ENCODE results near the gene GALNT14.

GALNT14 gene

DNA sequence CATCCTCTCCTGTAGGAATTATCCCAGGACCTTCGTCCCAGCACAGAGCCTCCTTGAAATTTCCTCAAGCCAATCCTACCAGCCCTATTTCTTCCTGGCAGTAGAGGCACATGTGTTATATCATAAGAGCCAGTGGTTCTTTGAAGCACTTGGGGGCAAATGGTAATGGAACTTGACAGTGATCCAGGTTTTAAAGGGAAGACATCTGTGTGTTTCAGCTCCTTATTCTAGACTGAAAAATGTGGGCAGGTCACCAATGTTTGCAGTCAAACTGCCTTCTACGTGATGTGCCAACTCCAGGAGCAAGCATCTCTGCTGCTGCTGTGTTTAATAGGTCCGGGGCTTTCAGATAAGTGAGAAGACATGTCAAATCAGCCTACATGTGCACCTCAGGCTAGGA, 157.1 kb downstream of the GALNT14 start:
- DNase-seq (ENCODE audit: low read depth in 2 of 2, low spot score in 1 of 2), result no peak

DNA sequence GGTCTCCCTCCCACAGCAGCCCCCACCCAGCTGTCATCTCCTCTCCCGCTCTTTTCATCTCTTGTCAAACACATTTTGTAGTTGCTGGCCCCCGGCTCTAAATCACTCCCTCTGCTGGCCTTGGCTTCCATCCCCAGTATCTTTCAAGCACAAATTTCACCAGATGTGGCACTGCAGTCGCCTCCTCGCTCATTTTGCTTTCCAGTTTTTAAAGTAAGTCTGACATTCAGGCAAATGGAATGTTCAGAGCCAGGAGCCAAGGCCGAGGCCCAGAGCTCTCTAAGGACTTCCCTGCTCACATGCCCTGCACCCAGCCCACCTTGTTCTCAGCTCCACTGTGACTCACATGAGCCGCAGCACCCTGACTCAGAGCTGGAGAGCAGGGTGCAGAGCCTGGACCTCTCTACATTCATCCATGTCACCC, 158.4 kb downstream of the GALNT14 start:
- DNase-seq (ENCODE audit: low read depth in 2 of 2, low spot score in 1 of 2), result no peak

DNA sequence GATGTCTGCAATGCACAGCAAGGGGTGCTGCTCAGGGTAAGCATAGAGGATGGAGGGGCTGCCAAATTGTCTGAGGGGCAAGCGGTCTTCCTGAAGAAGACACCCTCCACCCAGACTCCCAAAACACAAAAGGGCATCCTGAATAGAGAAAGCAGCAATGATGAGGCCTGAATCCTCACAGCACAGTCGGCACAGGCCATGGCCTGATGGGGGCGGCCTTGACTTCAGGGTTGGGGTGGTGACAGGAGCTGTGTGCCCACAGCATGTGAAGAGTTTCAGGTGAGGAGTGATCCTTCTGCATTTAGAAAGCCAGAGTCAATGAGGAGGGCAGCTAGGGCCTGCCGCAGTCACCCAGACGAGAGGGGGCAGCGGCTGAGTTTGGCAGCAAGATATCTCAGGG, 159.4 kb downstream of the GALNT14 start:
- no peak for DNase-seq (ENCODE audit: low read depth in 2 of 2, low spot score in 1 of 2)

DNA sequence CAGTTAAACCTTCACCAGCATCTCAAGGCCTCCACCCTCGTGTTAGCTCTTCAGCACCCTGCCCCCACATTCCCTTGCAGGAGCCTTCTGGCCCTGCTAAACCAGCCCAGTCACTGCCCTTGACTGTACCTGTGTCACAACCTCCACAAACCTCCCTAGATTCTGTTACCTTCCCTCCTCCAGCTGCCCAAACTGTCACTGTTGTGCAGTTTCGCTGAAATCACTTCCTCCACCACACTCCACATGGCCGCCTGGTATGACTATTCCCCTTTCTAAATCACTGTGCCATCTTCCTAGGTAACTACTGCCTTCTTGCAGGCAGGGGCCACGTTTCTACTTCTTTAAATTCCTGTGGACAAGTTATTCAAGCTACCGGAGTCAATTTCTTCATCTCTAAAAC, 160.2 kb downstream of the GALNT14 start:
- DNase-seq (ENCODE audit: low read depth in 2 of 2, low spot score in 1 of 2), result no peak

DNA sequence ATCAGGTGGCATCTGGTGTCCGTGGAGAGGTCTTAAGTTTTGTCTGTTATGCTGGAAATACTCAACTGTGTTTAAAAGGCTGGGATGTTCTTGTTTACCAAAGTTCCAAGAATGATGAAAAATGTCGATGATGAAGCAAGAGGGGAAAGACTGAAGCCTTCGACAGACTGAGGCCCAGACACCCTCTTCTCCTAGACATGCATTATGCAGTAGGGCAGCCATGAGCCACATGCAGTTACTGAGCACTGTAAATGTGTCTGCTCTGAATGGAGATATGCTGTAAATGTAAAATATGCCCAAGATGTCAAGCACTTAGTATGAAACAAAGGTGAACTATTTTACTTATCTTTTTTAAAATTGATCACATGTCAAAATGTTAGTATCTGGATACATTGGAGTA, 163.1 kb downstream of the GALNT14 start:
- DNase-seq (ENCODE audit: low read depth in 2 of 2, low spot score in 1 of 2), result no peak

DNA sequence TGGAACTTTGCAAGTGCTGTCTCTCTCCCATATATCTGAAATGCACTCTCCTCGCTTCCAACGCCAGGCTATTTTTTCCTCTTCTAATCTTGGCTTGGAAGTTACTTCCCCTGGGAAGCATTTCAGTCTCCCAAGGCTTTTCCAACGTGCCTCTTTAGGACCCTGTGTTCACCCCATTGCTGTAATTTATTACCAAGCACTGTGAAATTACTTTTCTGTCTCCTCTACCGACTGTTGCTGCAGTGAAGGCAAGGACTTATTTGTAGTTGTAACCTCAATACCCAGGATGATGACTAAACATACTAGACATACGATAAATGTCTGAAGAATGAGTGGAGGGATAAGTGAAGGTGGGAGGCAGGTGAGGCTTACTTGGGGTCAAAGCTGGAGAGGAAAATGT, 163.7 kb downstream of the GALNT14 start:
- DNase-seq (ENCODE audit: low read depth in 2 of 2, low spot score in 1 of 2), result no peak

DNA sequence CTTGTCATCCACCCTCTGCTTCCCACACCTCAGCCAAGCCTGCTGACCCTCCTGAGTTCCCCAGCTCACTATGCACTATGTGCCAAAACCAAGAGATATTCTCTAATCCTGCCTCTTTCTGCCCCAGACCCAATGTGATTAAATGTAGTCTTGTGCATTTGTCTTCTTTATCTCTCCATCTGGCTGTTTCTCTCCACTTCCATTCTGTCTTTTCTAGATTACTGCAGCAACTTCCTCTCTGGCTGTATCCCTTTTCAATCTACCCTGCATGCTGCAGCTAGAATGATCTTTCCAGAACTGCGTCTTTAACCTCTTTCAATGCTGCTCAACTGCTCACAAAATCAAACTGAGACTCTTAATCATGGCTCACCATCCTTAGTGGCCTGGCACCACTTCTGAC, 164.1 kb downstream of the GALNT14 start:
- no peak for DNase-seq (ENCODE audit: low read depth in 2 of 2, low spot score in 1 of 2)

DNA sequence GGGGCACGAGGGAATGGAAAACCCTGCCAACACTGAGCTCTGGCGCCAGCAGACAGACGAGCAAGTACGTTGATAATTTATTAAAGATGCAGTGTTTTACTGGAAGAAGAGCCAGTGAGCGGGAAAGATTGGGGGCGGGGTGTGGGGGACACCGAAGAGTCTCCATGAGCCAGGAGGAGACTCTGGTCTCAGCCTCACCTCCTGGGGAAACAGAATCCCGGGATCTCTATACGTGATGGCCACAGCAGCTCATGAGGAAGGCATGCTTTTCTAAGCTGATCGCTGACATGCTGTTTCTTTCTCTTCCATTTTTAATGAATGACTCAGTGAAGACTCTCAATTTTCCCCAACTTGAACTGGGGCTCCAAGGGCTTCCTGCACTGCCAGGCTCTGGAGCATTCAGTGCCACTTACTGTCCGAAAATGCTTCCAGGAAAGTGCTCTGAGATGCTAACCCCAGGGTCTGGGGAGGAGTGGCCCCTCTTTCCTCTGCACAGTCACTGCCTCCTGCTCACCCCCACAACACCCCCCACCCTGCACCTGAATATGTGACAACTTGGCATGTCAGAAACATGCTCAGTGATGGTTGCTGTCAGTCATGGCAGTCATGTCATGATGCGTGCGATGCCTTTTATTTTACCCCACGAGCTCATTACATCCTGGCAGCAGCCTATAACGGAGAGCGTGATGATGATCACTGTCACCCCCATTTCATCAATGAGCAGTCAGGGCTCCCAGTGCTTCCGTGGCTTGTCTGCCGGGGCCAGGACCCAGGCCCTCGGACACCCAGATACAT, 166.8 kb downstream of the GALNT14 start:
- DNase-seq (ENCODE audit: low read depth in 2 of 2, low spot score in 1 of 2), result no peak

DNA sequence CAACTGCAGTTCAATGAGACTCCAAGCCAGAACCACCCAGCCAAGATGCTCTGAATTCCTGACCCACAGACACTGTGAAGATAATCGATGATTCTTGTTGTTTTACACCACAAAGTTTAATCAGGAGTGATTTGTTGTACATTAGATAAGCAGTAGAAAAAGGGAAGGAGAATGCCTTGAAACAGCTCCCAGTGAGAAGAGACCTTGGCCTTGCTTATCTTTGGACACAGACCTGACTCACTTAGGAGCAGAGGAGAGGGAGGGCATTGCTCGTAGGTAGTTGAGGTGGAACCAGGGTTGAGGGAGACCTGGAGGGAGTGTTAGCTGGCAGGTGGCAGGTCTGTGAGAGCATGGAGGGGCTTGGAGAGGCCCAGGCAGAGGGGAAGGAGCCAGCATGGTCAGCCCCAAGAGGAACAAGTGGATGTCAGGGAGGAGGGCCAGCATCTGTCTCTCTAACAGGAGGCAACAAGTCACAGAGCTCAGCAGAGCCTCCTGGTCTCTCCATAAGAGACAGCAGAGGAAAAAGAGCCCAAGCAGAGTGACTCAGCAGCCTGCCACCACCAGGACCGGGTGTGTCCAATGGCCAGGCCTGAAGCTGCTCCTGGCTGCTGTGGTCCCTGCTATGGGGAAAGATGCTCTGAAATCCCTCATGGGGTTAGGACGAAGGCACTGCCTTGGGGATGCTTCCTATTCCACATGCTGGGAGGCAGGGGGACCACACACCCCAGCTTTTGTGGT, 169.4 kb downstream of the GALNT14 start:
- DNase-seq (ENCODE audit: low read depth in 2 of 2, low spot score in 1 of 2), result no peak

DNA sequence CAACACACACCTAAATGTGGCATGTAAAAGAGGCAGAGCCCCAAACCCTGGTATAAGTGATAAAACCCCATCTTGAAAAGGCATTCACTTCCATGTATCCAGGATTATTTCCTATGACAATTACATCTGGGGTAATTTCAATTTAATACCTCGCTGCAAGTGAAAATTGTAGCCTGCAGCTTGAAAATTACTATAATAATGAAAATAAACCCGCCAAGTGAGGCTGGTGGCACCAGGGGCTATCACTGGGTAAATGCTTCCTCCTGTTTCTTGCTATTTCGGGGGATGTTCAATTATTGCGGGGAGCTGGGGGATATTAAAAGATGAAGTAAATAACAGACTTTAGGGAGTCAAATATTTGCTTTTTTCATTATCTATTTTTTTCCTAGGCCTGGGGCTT, 171.5 kb downstream of the GALNT14 start:
- no peak for DNase-seq (ENCODE audit: low read depth in 2 of 2, low spot score in 1 of 2)

DNA sequence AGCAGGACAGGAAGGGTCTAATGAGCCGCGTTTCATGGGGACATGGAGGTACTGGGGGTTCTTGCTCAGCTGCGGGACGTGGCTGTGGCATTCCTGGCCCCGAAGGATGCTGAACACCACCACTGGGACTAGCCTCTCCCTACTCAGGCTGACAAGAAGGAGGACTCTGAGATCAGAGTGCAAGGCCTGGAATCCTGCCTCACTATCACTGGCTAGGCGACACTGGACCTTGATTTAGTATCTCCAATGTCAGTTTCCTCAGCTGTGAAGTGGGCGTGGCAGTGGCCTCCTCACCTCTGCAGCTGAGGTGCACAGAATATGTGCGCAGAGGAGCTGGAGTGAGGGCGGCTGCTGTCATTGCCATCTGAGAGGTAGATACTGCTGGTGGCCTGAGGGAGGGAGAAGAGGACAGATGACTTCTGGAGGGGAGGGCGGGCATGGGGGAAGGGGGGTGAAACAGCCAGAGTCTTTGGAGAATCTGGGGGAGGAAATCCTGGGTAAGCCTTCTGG, 173.2 kb downstream of the GALNT14 start:
- no peak for DNase-seq (ENCODE audit: low read depth in 2 of 2, low spot score in 1 of 2)

DNA sequence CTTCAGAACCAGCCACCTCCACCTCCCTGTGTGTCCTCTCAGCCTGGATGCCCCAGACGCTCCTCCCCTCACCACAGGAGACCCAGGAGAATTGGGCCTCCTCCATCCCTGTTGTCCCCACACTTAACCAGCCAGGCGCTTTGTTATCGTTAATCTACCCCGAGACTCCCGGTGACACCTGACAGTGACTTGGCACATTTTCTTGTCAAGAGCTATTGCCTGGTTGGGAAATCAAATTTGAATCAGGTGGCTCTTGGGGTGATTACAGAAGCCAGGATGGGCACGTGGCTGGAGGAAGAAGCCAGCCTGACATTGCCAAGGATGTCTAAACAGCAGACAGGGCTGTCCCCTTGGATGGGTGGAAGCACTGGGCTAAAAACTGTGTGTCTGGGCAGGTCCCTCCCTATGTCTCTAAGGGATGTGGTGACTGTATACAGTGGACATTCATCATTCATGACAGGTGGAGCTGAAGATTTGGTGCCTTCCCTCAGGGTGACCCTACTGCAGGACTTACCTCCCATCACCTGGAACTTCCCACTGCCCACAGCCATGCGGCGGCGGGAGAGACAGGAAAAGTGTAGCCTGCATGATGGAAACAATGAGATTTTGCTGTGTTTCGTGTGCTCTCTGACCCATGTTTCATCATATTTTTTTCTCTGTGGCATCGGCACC, 173.8 kb downstream of the GALNT14 start:
- DNase-seq (ENCODE audit: low read depth in 2 of 2, low spot score in 1 of 2), result no peak

DNA sequence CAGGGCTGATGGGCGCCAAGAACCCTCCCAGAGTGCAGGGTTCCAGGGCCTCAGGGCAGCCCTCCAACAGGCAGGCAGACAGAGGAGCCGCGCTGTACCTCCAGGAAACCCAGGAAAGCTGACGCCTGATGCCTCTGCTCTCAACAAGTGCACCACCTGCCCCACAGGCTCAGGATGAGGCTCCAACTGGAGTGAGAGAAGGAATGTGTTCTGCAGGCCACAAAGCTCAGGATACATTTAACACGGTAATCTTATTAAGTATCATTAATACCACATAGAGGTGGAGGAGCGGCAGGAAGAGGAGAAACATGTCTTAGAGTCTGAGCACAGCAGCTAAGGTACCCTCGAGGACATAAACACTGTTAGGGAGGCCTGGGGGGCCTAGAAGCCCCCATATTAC, 175.1 kb downstream of the GALNT14 start:
- no peak for DNase-seq (ENCODE audit: low read depth in 2 of 2, low spot score in 1 of 2)

DNA sequence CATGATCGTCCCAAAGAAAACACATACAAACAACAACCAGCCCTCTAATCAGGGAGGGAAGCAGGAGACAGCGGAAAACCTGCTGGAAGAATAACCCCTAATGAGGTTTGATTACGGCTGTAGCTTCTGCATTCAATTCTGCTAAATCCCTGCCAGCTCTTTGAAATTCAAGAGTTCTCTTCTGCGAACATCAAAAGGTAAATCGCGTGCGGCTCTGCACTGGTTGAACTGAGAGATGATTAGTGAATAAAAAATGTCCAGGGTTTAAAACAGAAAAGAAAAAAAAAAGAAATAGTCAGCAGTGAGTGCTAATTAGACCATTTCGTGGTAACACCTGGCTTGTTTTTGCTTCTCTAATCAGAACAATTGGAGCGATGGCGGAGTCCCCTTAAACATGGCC, 178.0 kb downstream of the GALNT14 start:
- no peak for DNase-seq (ENCODE audit: low read depth in 2 of 2, low spot score in 1 of 2)

DNA sequence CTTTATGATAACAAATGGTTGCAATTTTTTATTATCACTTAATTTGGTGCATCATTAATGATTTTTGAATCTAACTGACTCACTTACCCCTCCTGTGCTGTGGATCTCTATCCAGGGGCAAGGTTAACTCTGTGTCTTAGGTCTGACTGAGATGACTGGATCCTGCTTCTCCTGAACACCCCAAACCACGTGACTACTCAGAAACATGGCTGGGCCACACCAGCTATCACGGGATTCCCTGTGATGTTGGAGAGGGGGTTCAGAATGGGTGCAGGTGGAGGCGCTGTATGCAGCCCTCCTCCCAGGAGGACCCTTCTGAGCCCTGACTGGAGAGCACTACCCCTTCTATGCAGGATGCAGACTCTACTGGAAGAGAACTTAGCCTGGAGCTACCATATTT, 178.6 kb downstream of the GALNT14 start:
- DNase-seq (ENCODE audit: low read depth in 2 of 2, low spot score in 1 of 2), result no peak

DNA sequence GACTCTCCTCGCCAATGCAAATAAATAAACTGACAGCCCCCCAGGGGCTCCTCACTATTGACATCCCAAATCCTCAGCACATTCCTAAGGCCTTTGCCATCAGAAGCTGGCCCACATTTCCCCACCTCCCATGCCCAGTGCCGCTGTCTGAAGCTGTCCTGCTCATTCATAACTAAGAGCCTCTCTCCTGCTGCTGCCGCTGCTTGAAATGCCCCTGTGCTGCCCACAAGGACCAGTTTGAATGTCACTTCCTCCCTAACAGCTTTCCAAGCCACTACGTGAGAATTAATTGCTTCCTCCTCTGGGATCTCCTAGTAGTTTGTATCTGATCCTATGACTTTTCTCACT, 179.3 kb downstream of the GALNT14 start:
- no peak for DNase-seq (ENCODE audit: low read depth in 2 of 2, low spot score in 1 of 2)

DNA sequence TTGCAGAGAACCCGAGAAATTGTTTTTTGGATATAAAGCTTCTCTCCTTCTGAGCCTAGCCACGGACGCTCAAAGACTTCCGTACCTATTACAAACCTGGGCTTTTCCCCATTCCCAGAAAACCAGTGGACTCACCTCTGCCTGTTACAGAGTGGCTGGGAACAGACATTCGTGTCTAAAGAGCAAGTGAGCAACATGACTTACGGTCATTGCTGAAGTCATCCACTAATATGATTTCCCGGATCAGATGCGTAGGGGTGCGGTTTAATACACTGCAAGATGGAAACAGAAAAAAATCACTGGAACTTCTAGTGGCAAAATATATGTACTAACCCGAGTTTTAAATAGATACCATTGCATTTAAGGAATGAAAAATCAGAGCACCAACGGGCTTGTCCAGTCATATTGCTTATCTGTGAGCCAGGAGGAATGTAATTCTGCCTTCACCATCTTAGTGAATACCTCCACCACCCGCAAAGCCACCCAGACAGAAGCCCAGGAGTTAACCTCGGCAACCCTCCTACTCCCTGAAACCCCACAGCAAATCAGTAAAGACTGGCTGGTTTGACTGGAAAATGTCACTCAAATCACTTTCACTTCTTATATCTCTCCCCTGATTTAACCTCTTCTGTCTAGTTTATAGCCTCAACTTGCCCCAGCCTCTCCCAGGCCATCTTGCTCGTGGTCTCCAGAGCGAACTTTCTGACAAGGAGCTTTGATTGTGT, 179.9 kb downstream of the GALNT14 start:
- no peak for DNase-seq (ENCODE audit: low read depth in 2 of 2, low spot score in 1 of 2)

DNA sequence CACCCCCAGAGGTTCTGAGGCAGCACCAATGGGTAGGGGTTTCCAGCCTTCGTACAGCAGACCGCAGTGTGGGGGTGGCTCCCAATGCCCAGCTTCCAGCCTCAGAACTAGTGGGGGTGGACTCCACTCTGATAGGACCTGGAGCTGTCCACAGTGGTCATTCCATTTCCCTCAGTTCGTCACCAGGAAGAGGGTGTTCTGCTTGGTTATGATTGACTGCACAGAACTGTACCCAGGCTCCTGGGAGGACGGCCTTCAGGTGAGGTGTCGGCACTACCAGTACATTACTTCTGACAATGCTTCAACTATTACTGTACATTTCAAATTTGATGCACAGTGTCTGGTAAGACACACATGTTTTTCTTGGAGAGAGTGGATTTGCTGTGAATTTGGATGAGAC, 180.6 kb downstream of the GALNT14 start:
- DNase-seq (ENCODE audit: low read depth in 2 of 2, low spot score in 1 of 2), result no peak

DNA sequence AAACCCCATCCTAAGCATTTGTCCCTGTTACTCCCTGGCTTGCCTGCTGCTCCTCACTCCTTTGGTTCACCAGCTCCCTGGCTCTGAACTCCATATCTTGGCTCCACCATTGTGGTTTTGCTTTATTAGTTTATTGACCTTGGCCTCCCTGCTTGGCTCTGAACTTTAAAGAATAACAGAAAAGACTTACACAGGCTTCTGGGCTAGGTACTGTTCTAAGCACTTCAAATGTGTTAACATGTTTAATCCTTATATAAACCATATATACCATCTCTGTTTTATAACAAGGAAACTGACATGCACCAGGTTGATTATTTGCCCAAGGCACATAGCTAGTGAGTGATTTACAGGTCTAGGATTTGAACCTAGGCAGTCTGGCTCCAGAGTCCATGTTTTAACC, 181.2 kb downstream of the GALNT14 start:
- no peak for DNase-seq (ENCODE audit: low read depth in 2 of 2, low spot score in 1 of 2)

DNA sequence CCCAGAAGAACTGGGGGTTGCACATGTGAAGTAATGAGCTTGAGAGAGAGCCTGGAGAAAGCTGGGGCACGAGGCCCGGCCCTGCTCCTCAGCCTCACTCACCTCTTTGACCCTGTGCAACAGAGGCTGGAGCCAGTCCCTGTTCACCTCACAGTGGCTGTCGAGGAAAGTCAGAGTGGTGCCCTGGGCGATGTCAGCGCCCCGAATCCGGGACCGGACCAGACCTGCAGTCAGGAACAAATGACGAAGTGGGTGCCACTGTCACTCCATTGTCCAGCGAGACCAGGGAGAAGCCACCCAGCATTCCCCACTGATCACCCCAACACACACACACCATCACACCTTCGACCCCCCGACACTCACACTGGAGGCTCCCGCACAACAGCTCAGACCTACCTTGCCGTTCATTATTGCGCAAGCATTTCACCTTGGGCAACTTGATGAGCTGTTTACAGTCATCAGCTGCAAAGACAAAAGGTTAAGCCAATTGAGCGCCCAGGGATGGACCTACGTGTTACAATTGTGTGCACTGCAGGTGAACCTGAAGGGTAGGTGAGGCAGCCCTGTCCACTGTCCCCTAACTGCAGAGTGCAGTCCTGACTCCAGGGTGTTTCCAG, 182.6 kb downstream of the GALNT14 start:
- no peak for DNase-seq (ENCODE audit: low read depth in 2 of 2, low spot score in 1 of 2)

DNA sequence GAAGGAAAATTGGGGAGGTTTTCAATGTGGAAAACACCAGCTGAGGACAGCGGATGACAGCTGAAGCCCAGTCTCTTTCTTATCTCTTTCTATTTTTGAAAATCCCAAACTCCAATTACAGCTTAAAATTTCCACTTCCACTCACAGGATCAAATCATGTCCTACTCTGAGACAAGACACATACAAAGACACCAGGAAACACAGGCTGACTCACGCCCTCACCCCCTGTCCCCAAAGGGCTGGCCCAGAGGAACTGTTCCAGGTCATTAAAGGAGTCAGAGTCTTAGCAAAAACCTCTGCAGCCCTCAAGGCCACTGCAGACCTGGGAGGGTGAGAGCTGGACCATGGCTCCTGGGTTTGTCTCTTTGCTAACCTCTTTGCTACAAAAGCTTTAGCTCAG, 187.9 kb downstream of the GALNT14 start:
- DNase-seq (ENCODE audit: low read depth in 2 of 2, low spot score in 1 of 2), result no peak
